ENCODE data around the gene HEATR3.

- TF ChIP-seq CTCF (conservative IDR thresholded peaks at IDR 0.05; ENCODE audit: low read depth, low read length) (no peak), EZH2 (IDR thresholded peaks at IDR 0.05; ENCODE audit: borderline replicate concordance, low read depth, low read length, poor library complexity, severe bottlenecking) (no peak)
Observed at GRCh38 chr16:50083996-50084395, 18.2 kb downstream of the HEATR3 start.
